OCI-LY7 (cell line): Measurements from ENCODE around the gene EED. TPM values are rescaled to one million over a fixed set of nuclear protein-coding genes. Genes with fewer than 3 reads are reported as not detected.

Experiments
- BruUV-seq: library from RNA; stranded (reverse); fragments of 400-500 nt; replicated peaks from 2 replicates; lab custom pipeline; 2021; lab: Mats Ljungman, UMichigan
- CTCF ChIA-PET: fragments of 300-600 bp; sonication (Branson Sonifier 250); formaldehyde crosslinking; loops from one replicate; lab custom pipeline; 2022; ENCODE audit warnings: antibody characterized with exemption; ENCODE audit not compliant: unreplicated experiment; lab: Charles Lee
- POLR2A ChIA-PET: fragments of 300-600 bp; sonication (Branson Sonifier 250); formaldehyde crosslinking; loops from one replicate; lab custom pipeline; 2022; ENCODE audit warnings: antibody characterized with exemption; lab: Charles Lee
- DNase-seq: peaks from one replicate; pipeline ENCODE4 v3.0.0-alpha.2; 2015; ENCODE audit warnings: low spot score
- H2AFZ ChIP-seq: fragments of 200-600 bp; sonication (generic), shearing (Covaris generic); 2 replicates; pipeline ENCODE4 v1.6.1; 2014; ENCODE audit warnings: mild to moderate bottlenecking, antibody characterized with exemption, low read length, moderate library complexity
- H3K27ac ChIP-seq: fragments of 200-600 bp; sonication (generic); 2 replicates; pipeline ENCODE4 v1.5.1; 2014; ENCODE audit warnings: mixed run types, low read depth, mild to moderate bottlenecking, moderate library complexity, low read length, inconsistent platforms; ENCODE audit not compliant: poor library complexity, severe bottlenecking
- H3K36me3 ChIP-seq: fragments of 200-600 bp; sonication (generic); 2 replicates; pipeline ENCODE4 v1.6.1; 2014; ENCODE audit warnings: mild to moderate bottlenecking, antibody characterized with exemption, low read length, moderate library complexity, mixed read lengths; ENCODE audit not compliant: insufficient read depth
- H3K4me1 ChIP-seq: fragments of 200-600 bp; sonication (generic); 2 replicates; pipeline ENCODE4 v1.5.1; 2014; ENCODE audit warnings: mild to moderate bottlenecking, low read length; ENCODE audit not compliant: insufficient read depth, poor library complexity, severe bottlenecking
- H3K4me2 ChIP-seq: fragments of 200-600 bp; sonication (generic); 2 replicates; pipeline ENCODE4 v1.6.1; 2014; ENCODE audit warnings: mild to moderate bottlenecking, low read length
- H3K4me3 ChIP-seq: fragments of 200-600 bp; sonication (generic); 2 replicates; pipeline ENCODE4 v1.5.1; 2014; ENCODE audit warnings: mild to moderate bottlenecking, low read depth, low read length; ENCODE audit not compliant: poor library complexity, severe bottlenecking
- H3K79me2 ChIP-seq: fragments of 200-600 bp; sonication (generic); 2 replicates; pipeline ENCODE4 v1.6.1; 2016; ENCODE audit warnings: low read depth, mild to moderate bottlenecking, low read length, moderate library complexity, mixed read lengths; ENCODE audit not compliant: insufficient read depth
- H3K9me2 ChIP-seq: fragments of 200-600 bp; sonication (generic); 2 replicates; pipeline ENCODE4 v1.6.1; 2016; ENCODE audit warnings: mild to moderate bottlenecking, low read length, mixed read lengths; ENCODE audit not compliant: insufficient read depth
- H3K9me3 ChIP-seq: fragments of 200-600 bp; sonication (generic); 2 replicates; pipeline ENCODE4 v1.6.1; 2014; ENCODE audit warnings: mild to moderate bottlenecking, mixed run types, low read length, mixed read lengths
- H4K20me1 ChIP-seq: fragments of 200-600 bp; sonication (generic); 2 replicates; pipeline ENCODE4 v1.6.1; 2014; ENCODE audit warnings: mild to moderate bottlenecking, antibody characterized with exemption, low read length, moderate library complexity, mixed read lengths; ENCODE audit not compliant: insufficient read depth
- EZH2phosphoT487 ChIP-seq: fragments of 200-600 bp; sonication (generic); IDR thresholded peaks from 2 replicates; pipeline ENCODE4 v1.6.1; 2018; ENCODE audit warnings: low read depth, borderline replicate concordance, mild to moderate bottlenecking, mixed run types, antibody characterized with exemption, low read length, moderate library complexity, mixed read lengths
- intact Hi-C: fragments of 100-400 bp; cut with micrococcal nuclease; formaldehyde crosslinking; loops from one replicate; pipeline ENCODE4 v1.10.0; 2022; ENCODE audit not compliant: unreplicated experiment
- total RNA-seq, 2 experiments: library from RNA; depleted of rRNA in 1 of 2; stranded (reverse); fragments of >200 nt in 1 of 2; shearing (Covaris generic) in 1 of 2; gene quantifications; 2 replicates each; pipeline ENCODE4 v1.2.3, GENCODE V29; 2014 to 2022
- TF ChIP-seq, protein P1 (sequence below): fragments of 200-600 bp; sonication (generic); conservative IDR thresholded peaks from 2 replicates; pipeline ENCODE4 v1.5.1; 2014; ENCODE audit warnings: mild to moderate bottlenecking, antibody characterized with exemption, low read length, moderate library complexity, mixed read lengths

EED gene
- total RNA-seq, 2 experiments from 2014 or later, result 25.2 to 40.2 TPM

DNA sequence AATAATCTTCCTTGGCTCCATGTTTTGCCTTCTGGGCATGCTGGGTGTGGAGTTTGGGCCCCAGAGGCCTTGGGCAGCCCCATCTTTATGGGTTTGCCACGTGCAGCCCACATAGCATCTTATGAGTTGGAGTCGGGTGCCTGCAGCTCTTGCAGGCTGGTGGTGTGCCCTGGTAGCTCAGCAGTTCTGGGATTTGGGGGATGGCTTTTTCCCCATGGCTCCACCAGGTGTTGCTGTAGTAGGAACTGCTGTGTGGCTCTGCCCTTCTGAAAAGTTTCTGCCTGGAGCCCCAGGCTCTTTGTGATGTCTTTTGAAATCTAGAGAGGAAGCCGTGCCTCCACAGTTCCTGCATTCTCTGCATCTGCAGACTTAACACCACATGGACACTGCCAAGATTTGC lies 16.8 kb downstream of the EED start:
- Histone ChIP-seq H3K4me1 (no peaks in the 10 kb centered on the region), H4K20me1 (peaks cover under 1% of the 10 kb centered on the region; the same call in 1 of the 2 replicates), H3K79me2 (peaks cover 2% of the 10 kb centered on the region; the same call in 1 of the 2 replicates), H3K4me2 (no peak overlapping the region), H2AFZ (no peak overlapping the region), H3K9me2 (no peaks in the 10 kb centered on the region), H3K36me3 (peaks cover 90% of the 10 kb centered on the region), H3K4me3 (no peak overlapping the region), H3K9me3 (no peaks in the 10 kb centered on the region), H3K27ac (no peak overlapping the region)
- BruUV-seq, result no TSS peak
- intact Hi-C loops, result no loop called here
- TF ChIP-seq, protein P1, sequence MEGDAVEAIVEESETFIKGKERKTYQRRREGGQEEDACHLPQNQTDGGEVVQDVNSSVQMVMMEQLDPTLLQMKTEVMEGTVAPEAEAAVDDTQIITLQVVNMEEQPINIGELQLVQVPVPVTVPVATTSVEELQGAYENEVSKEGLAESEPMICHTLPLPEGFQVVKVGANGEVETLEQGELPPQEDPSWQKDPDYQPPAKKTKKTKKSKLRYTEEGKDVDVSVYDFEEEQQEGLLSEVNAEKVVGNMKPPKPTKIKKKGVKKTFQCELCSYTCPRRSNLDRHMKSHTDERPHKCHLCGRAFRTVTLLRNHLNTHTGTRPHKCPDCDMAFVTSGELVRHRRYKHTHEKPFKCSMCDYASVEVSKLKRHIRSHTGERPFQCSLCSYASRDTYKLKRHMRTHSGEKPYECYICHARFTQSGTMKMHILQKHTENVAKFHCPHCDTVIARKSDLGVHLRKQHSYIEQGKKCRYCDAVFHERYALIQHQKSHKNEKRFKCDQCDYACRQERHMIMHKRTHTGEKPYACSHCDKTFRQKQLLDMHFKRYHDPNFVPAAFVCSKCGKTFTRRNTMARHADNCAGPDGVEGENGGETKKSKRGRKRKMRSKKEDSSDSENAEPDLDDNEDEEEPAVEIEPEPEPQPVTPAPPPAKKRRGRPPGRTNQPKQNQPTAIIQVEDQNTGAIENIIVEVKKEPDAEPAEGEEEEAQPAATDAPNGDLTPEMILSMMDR, result no peak
- no peak for TF ChIP-seq EZH2phosphoT487
- no peak for DNase-seq
- CTCF ChIA-PET, result no interaction called here
- POLR2A ChIA-PET, result interaction anchor here (1.3 kb wide), 1 partner anchor 21 kb away, joined by 3 read pairs; no protein-coding TSS in a partner anchor

DNA sequence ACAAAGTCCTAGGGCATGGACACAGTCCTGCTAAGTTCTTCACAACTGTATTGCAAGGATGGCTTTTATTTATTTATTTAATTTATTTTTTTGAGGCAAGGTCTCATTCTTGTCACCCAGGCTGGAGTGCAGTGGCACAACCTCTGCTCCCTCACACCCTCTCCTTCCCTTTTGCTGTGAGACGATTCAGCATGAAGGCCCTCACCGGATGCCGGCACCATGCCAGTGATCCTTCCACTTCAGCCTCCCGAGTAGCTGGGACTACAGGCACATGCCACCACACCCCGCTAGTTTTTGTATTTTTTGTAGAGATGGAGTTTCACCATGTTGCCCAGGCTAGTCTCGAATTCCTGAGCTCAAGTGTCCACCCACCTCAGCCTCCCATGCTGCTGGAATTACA lies 17.8 kb downstream of the EED start:
- no peaks in the 10 kb centered on the region for H3K79me2 ChIP-seq
- no peak for DNase-seq
- ChIA-PET CTCF (no interaction called here), POLR2A (interaction anchor here (0.6 to 0.8 kb wide), 3 partner anchors 11 to 638 kb away, joined by 3 to 4 read pairs (median 3); no protein-coding TSS in a partner anchor)
- intact Hi-C loops, result no loop called here
- H2AFZ ChIP-seq, result no peak overlapping the region
- peaks cover 87% of the 10 kb centered on the region for H3K36me3 ChIP-seq
- H3K4me3 ChIP-seq, result no peak overlapping the region
- H3K4me1 ChIP-seq, result no peaks in the 10 kb centered on the region
- no TSS peak for BruUV-seq
- no peak for TF ChIP-seq EZH2phosphoT487
- TF ChIP-seq, protein P1, result no peak
- H3K9me2 ChIP-seq, result no peaks in the 10 kb centered on the region
- H3K9me3 ChIP-seq, result no peaks in the 10 kb centered on the region
- no peak overlapping the region for H3K27ac ChIP-seq
- H3K4me2 ChIP-seq, result no peak overlapping the region
- no peaks in the 10 kb centered on the region for H4K20me1 ChIP-seq

DNA sequence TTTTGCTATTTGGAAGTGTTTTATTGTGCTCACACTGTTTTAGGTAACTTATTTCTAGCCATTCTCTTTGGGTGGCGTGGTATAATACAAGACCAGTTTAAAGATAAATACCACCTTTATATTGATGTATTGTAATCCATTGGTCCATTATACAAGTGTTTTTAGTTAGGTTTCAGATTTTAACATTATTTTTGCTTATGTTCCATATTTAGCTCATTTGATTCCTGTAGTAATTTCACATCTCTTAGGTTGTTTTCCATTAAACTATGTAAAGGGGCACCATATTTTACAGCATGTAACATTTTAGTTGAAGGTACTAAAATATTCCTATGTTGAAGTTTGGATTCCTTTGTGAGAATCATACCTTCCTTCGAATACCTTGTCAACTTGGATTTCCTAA lies 20.1 kb downstream of the EED start:
- TF ChIP-seq EZH2phosphoT487, result no peak
- TF ChIP-seq, protein P1, result no peak
- Histone ChIP-seq H3K79me2 (no peaks in the 10 kb centered on the region), H3K4me1 (no peaks in the 10 kb centered on the region), H3K36me3 (peaks cover 83% of the 10 kb centered on the region), H3K27ac (no peak overlapping the region), H3K9me2 (no peaks in the 10 kb centered on the region), H4K20me1 (no peaks in the 10 kb centered on the region), H3K4me2 (no peak overlapping the region), H3K9me3 (no peaks in the 10 kb centered on the region), H3K4me3 (no peak overlapping the region), H2AFZ (no peak overlapping the region)
- intact Hi-C loops, result no loop called here
- BruUV-seq, result no TSS peak
- CTCF ChIA-PET, result no interaction called here
- POLR2A ChIA-PET, result interaction anchor here (0.6 to 1.0 kb wide), 2 partner anchors 14 to 25 kb away, joined by 3 to 4 read pairs; no protein-coding TSS in a partner anchor
- DNase-seq, result no peak
